Right cardiac atrium (tissue), 5 donors: ENCODE data around the gene CPLX3. TPM values are rescaled to one million over a fixed set of nuclear protein-coding genes. Genes with fewer than 3 reads are reported as not detected.

ENCODE experiments used
- ATAC-seq, 2 donors: fragments of 200-7000 bp; cut with Tn5 transposase; one replicate each; pipeline versions ENCODE4 v1.8.0 to v1.9.1; 2020; ENCODE audit warnings: moderate library complexity in 2 of 2, mild to moderate bottlenecking in 1 of 2
- DNase-seq, 3 donors: peaks; one replicate each; pipeline ENCODE4 v3.0.0-alpha.2; 2020
- H3K27ac ChIP-seq: one replicate; pipeline ENCODE4 v1.5.1; 2013; ENCODE audit warnings: mild to moderate bottlenecking, low read length, control low read depth, moderate library complexity
- H3K27me3 ChIP-seq: one replicate; pipeline ENCODE4 v1.6.1; 2013; ENCODE audit not compliant: control insufficient read depth, insufficient read depth
- H3K4me1 ChIP-seq: one replicate; pipeline ENCODE4 v1.6.1; 2013; ENCODE audit warnings: low read length; ENCODE audit not compliant: control insufficient read depth, insufficient read depth
- H3K4me3 ChIP-seq: one replicate; pipeline ENCODE4 v1.5.1; 2013; ENCODE audit warnings: low read length, control low read depth
- H3K9me3 ChIP-seq: one replicate; pipeline ENCODE4 v1.6.1; 2013; ENCODE audit warnings: low read length; ENCODE audit not compliant: control insufficient read depth
- WGBS: extraction: QIAGEN DNeasy Blood & Tissue Kit; methylation state at CpG from one replicate; pipeline ENCODE4 v1.1.7; 2013; 5-methylcytosine and 5-hydroxymethylcytosine counted together
- intact Hi-C, 4 donors: fragments of 100-400 bp; cut with DNase I; formaldehyde crosslinking; loops; one replicate each; pipeline versions ENCODE4 v1.11.0 to v1.14.0; 2022 to 2023
- long read RNA-seq, 4 donors: library from polyadenylated mRNA; unstranded; transcript quantifications; one replicate each; pipeline ENCODE4 v2.0.0, GENCODE V29; 2020 to 2021
- polyA plus RNA-seq: library from polyadenylated mRNA; stranded (reverse); fragments of 200-250 nt; gene quantifications from one replicate; pipeline ENCODE4 v1.2.3, GENCODE V29; 2013
- total RNA-seq, 4 donors: library from RNA; stranded (reverse); fragmentation: NEBNext Ultra II Directional; extraction: Animal tissue kit (Norgen Biotek cat#: 25700); gene quantifications; one replicate each; pipeline ENCODE4 v1.2.1, GENCODE V29; 2021
- donor health status: healthy with polysubstance abuse.
- donor health status: DM: no; HTN: yes; CAD: no.
- donor health status: DM: no; HTN: no; CAD: no.
- donor health status: DM: no; HTN: yes; CAD: no; lungs with severe emphysema.
- donor health status: DM: yes; HTN: yes; CAD: no.

The CPLX3 gene
- total RNA-seq (10 to 100 TPM; 13.0 to 31.0 (median 20.9) TPM), polyA plus RNA-seq (13.3 TPM)
- long read RNA-seq, donor 1, transcript CPLX3-201 (3 exons, 2,082 nt), result major isoform, 15 of 26 reads
- long read RNA-seq, donor 1, partial matches to known transcripts, result 8 of 26 reads
- long read RNA-seq, donor 1, other reads (novel, unspliced or antisense), result 3 of 26 reads
- long read RNA-seq, donor 2, transcript CPLX3-201 (3 exons, 2,082 nt), result major isoform, 5 of 6 reads
- long read RNA-seq, donor 2, partial matches to known transcripts, result 0 of 6 reads
- long read RNA-seq, donor 2, other reads (novel, unspliced or antisense), result 1 of 6 reads
- long read RNA-seq, donor 3, partial matches to known transcripts, result 3 of 12 reads
- long read RNA-seq, donor 3, other reads (novel, unspliced or antisense), result 5 of 12 reads
- long read RNA-seq, donor 4, transcript CPLX3-201 (3 exons, 2,082 nt), result major isoform, 5 of 8 reads
- long read RNA-seq, donor 4, partial matches to known transcripts, result 0 of 8 reads
- long read RNA-seq, donor 4, other reads (novel, unspliced or antisense), result 3 of 8 reads

GRCh38 chr15:74826364-74826819, at the start of gene CPLX3:
Gene CPLX3, plus strand, starts transcription at chr15:74826627. Its CDS starts 77 bp downstream, at chr15:74826704.
- peak; percentile 16 to 41 for ATAC-seq
- H3K27ac ChIP-seq, result no peak within 1 kb of the TSS
- no peaks in the 10 kb centered on the region for H3K27me3 ChIP-seq
- intact Hi-C loops, result no loop called here
- H3K4me3 ChIP-seq, result no peak within 1 kb of the TSS
- no peaks in the 10 kb centered on the region for H3K9me3 ChIP-seq
- peak in 2 of 3 donors; percentile 72 to 81 for DNase-seq
- 3% methylated on average over 44 of the region's 44 CpGs for WGBS
- peaks cover 7% of the 10 kb centered on the region for H3K4me1 ChIP-seq

- Histone ChIP-seq H3K9me3 (no peaks in the 10 kb centered on the region), H3K4me1 (peaks cover 8% of the 10 kb centered on the region), H3K4me3 (no peak overlapping the region), H3K27ac (peak overlapping the region; percentile 11), H3K27me3 (no peaks in the 10 kb centered on the region)
- DNase-seq (peak in 2 of 3 donors; percentile 64 to 70), ATAC-seq (peak; percentile 10 to 36)
- intact Hi-C loops, result loop anchor here in 1 of 4 donors (10.0 kb wide), 1 partner anchor 402 kb away; no protein-coding TSS in a partner anchor
- WGBS, result 10% methylated on average over 13 of the region's 13 CpGs
Observed at GRCh38 chr15:74776821-74777768, 49.3 kb upstream of the CPLX3 start.

- intact Hi-C loops, result loop anchor here in 1 of 4 donors (10.0 kb wide), 1 partner anchor 403 kb away; no protein-coding TSS in a partner anchor
- H3K4me3 ChIP-seq, result no peak overlapping the region
- peak in 1 of 3 donors; percentile 27 for DNase-seq
Observed at GRCh38 chr15:74777769-74778598, 48.4 kb upstream of the CPLX3 start.

GRCh38 chr15:74778599-74778970, 47.8 kb upstream of the CPLX3 start:
- intact Hi-C loops, result loop anchor here in 1 of 4 donors (10.0 kb wide), 1 partner anchor 404 kb away; no protein-coding TSS in a partner anchor
- Histone ChIP-seq H3K9me3 (no peaks in the 10 kb centered on the region), H3K27ac (no peak overlapping the region), H3K4me3 (no peak overlapping the region), H3K27me3 (no peaks in the 10 kb centered on the region), H3K4me1 (peaks cover 15% of the 10 kb centered on the region)
- peak in 1 of 3 donors; percentile 18 for DNase-seq
- WGBS, result 97% methylated on average over 5 of the region's 5 CpGs
- no peak for ATAC-seq

More at GRCh38 chr15:74777769-74778598, 48.4 kb upstream of the CPLX3 start:
- peaks cover 10% of the 10 kb centered on the region for H3K4me1 ChIP-seq
- H3K27me3 ChIP-seq, result no peaks in the 10 kb centered on the region
- H3K27ac ChIP-seq, result no peak overlapping the region
- whole genome bisulfite sequencing, result 85% methylated on average over 6 of the region's 6 CpGs
- ATAC-seq, result no peak
- H3K9me3 ChIP-seq, result no peaks in the 10 kb centered on the region

- H3K4me1 ChIP-seq, result peaks cover 19% of the 10 kb centered on the region
- H3K27ac ChIP-seq, result no peak overlapping the region
- no peaks in the 10 kb centered on the region for H3K27me3 ChIP-seq
- WGBS, result 79% methylated on average over 7 of the region's 7 CpGs
- DNase-seq, result peak in 1 of 3 donors; percentile 16
- no peaks in the 10 kb centered on the region for H3K9me3 ChIP-seq
- H3K4me3 ChIP-seq, result no peak overlapping the region
- intact Hi-C loops, result loop anchor here in 1 of 4 donors (10.0 kb wide), 1 partner anchor 404 kb away; no protein-coding TSS in a partner anchor
- no peak for ATAC-seq
Observed at GRCh38 chr15:74779162-74779648, 47.2 kb upstream of the CPLX3 start.

GRCh38 chr15:74780523-74781430, 45.6 kb upstream of the CPLX3 start:
- intact Hi-C loops, result loop anchor here in 2 of 4 donors (5.0 to 10.0 kb wide), 2 partner anchors 52 to 54 kb away; no protein-coding TSS in a partner anchor
- H3K4me1 ChIP-seq, result peaks cover 19% of the 10 kb centered on the region
- 57% methylated on average over 16 of the region's 16 CpGs for WGBS
- DNase-seq, result peak in 2 of 3 donors; percentile 25 to 62
- no peaks in the 10 kb centered on the region for H3K27me3 ChIP-seq
- ATAC-seq, result no peak
- H3K9me3 ChIP-seq, result no peaks in the 10 kb centered on the region
- no peak overlapping the region for H3K4me3 ChIP-seq
- H3K27ac ChIP-seq, result no peak overlapping the region

- H3K27me3 ChIP-seq, result no peaks in the 10 kb centered on the region
- H3K9me3 ChIP-seq, result no peaks in the 10 kb centered on the region
- ATAC-seq, result peak; percentile 53 to 56
- intact Hi-C loops, result loop anchor here in 2 of 4 donors (5.0 to 10.0 kb wide), 2 partner anchors 51 to 53 kb away; no protein-coding TSS in a partner anchor
- peak; percentile 83 to 94 (median 92) for DNase-seq
- under 1% methylated on average over 74 of the region's 74 CpGs for WGBS
- H3K27ac ChIP-seq, result peak within 1 kb of the TSS; percentile 94
- peak within 1 kb of the TSS; percentile 96 for H3K4me3 ChIP-seq
- peaks cover 22% of the 10 kb centered on the region for H3K4me1 ChIP-seq
Observed at GRCh38 chr15:74781431-74782258, 44.8 kb upstream of the CPLX3 start, which contains the start of gene CSK. Gene CSK, plus strand, starts transcription at chr15:74782080. Its CDS starts 16,218 bp downstream, at chr15:74798298.

GRCh38 chr15:74782259-74783071, 44.0 kb upstream of the CPLX3 start:
- H3K4me1 ChIP-seq, result peaks cover 20% of the 10 kb centered on the region
- no peaks in the 10 kb centered on the region for H3K9me3 ChIP-seq
- intact Hi-C loops, result loop anchor here in 2 of 4 donors (5.0 to 10.0 kb wide), 2 partner anchors 50 to 52 kb away; no protein-coding TSS in a partner anchor
- H3K4me3 ChIP-seq, result peak overlapping the region; percentile 96
- peak overlapping the region; percentile 94 for H3K27ac ChIP-seq
- under 1% methylated on average over 72 of the region's 72 CpGs for WGBS
- DNase-seq (peak; percentile 48 to 86 (median 82)), ATAC-seq (peak; percentile 2 to 15)
- H3K27me3 ChIP-seq, result no peaks in the 10 kb centered on the region
